ENCODE data around the gene HK1.

Gene HK1

DNA sequence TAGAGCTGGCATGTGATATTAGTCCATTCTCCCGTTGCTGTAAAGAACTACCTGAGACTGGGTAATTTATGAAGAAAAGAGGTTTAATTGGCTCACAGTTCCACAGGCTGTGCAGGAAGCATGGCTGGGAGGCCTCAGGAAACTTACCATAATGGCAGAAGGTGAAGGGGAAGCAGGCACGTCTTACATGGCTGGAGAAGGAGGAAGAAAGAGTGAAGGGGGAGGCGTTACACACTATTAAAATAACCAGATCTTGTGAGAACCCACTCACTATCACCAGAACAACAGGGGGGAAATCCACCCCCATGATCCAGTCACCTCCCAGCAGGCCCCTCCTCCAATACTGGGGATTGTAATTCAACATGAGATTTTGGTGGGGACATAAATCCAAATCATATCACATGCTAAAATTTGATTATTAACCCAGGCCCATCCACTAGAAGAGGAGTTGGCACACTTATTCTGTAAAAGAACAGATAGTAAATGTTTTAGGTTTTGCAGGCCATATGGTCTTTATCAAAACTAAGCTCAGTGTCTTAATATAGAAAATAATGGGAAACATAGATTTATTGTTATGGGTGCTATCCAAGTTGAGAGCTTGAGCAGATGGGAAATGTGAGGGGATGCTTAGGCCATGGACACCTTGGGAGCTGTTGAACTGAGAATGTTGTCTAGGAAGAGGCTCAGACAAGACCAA lies 18.6 kb upstream of the HK1 start:
- H3K4me3 ChIP-seq (ENCODE audit: low read depth in 1 of 2, low read length in 2 of 2), result no peak overlapping the region
- H3K27me3 ChIP-seq (ENCODE audit: insufficient read depth, low read length, poor library complexity), result peaks cover 22% of the 10 kb centered on the region
- H3K36me3 ChIP-seq (ENCODE audit: insufficient read depth, low read length), result no peaks in the 10 kb centered on the region
- no peak overlapping the region for H3K4me2 ChIP-seq (ENCODE audit: insufficient read depth, low read length)
- TF ChIP-seq, protein P1, sequence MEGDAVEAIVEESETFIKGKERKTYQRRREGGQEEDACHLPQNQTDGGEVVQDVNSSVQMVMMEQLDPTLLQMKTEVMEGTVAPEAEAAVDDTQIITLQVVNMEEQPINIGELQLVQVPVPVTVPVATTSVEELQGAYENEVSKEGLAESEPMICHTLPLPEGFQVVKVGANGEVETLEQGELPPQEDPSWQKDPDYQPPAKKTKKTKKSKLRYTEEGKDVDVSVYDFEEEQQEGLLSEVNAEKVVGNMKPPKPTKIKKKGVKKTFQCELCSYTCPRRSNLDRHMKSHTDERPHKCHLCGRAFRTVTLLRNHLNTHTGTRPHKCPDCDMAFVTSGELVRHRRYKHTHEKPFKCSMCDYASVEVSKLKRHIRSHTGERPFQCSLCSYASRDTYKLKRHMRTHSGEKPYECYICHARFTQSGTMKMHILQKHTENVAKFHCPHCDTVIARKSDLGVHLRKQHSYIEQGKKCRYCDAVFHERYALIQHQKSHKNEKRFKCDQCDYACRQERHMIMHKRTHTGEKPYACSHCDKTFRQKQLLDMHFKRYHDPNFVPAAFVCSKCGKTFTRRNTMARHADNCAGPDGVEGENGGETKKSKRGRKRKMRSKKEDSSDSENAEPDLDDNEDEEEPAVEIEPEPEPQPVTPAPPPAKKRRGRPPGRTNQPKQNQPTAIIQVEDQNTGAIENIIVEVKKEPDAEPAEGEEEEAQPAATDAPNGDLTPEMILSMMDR (IDR thresholded peaks at IDR 0.05; ENCODE audit: borderline replicate concordance, extremely low read depth, low read length, poor library complexity, severe bottlenecking), result no peak
- no peak overlapping the region for H2AFZ ChIP-seq (ENCODE audit: low read depth, low read length)
- no peaks in the 10 kb centered on the region for H3K4me1 ChIP-seq (ENCODE audit: insufficient read depth, low read length)
- H3K79me2 ChIP-seq (ENCODE audit: insufficient read depth, low read length), result no peaks in the 10 kb centered on the region
- ATAC-seq (ENCODE audit: insufficient read depth, low read depth) (no peak), DNase-seq (no peak)
- no peak overlapping the region for H3K27ac ChIP-seq (ENCODE audit: low read length)
- H3K9ac ChIP-seq (ENCODE audit: low read depth, low read length), result no peak overlapping the region
- H3K9me3 ChIP-seq (ENCODE audit: insufficient read depth, low read length, severe bottlenecking), result no peaks in the 10 kb centered on the region
- no peaks in the 10 kb centered on the region for H4K20me1 ChIP-seq (ENCODE audit: insufficient read depth, low read length)

DNA sequence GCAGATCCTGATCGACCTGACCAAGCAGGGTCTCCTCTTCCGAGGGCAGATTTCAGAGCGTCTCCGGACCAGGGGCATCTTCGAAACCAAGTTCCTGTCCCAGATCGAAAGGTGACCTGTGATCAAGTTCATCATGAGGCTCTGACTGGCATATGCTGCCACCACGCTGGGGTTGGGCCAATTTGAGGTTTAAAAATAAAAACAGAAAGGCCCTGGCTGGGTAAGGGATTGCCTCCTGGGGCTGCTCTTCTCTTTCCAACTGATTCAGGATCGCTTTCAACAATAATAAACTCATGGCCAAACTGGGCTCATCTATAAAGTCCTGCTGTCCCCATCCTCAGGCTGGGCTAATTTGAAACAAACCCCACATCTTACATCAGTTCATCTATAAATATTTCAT lies 17.1 kb upstream of the HK1 start:
- H3K4me2 ChIP-seq (ENCODE audit: insufficient read depth, low read length), result no peak overlapping the region
- H3K79me2 ChIP-seq (ENCODE audit: insufficient read depth, low read length), result no peaks in the 10 kb centered on the region
- DNase-seq, result no peak
- no peaks in the 10 kb centered on the region for H3K36me3 ChIP-seq (ENCODE audit: insufficient read depth, low read length)
- H3K9ac ChIP-seq (ENCODE audit: low read depth, low read length), result no peak overlapping the region
- H3K4me3 ChIP-seq (ENCODE audit: low read depth in 1 of 2, low read length in 2 of 2), result no peak overlapping the region
- H3K4me1 ChIP-seq (ENCODE audit: insufficient read depth, low read length), result no peaks in the 10 kb centered on the region
- H4K20me1 ChIP-seq (ENCODE audit: insufficient read depth, low read length), result no peaks in the 10 kb centered on the region
- peaks cover 22% of the 10 kb centered on the region for H3K27me3 ChIP-seq (ENCODE audit: insufficient read depth, low read length, poor library complexity)
- TF ChIP-seq, protein P1 (IDR thresholded peaks at IDR 0.05; ENCODE audit: borderline replicate concordance, extremely low read depth, low read length, poor library complexity, severe bottlenecking), result no peak
- TF ChIP-seq EZH2 (IDR thresholded peaks at IDR 0.05; ENCODE audit: borderline replicate concordance, low read depth, low read length, severe bottlenecking), result no peak
- H3K9me3 ChIP-seq (ENCODE audit: insufficient read depth, low read length, severe bottlenecking), result no peaks in the 10 kb centered on the region
- no peak overlapping the region for H3K27ac ChIP-seq (ENCODE audit: low read length)
- H2AFZ ChIP-seq (ENCODE audit: low read depth, low read length), result no peak overlapping the region
- no peak for ATAC-seq (ENCODE audit: insufficient read depth, low read depth)

DNA sequence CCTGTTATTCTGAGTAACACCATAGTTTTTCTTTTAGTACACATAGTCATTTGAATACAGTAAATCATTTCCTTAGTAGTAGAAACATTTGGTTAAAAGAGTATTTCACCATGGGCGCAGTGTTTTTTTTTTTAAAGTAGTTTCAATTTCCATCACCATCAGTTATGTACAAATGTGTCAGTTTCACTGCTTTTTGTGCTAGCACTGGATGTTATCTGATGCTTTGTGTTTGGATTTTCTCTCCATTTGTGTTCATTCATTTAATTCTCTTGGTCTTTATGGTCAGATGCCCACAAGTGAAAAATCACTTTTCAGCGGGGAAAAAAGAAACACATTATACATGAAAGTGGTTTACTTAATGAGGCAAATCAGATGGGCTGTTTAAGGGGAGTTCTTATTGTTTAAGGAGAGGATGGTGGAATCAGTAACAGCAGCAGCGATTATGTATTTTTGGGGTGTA lies 16.0 kb upstream of the HK1 start:
- Histone ChIP-seq H3K27ac (ENCODE audit: low read length) (no peak overlapping the region), H2AFZ (ENCODE audit: low read depth, low read length) (no peak overlapping the region), H3K4me1 (ENCODE audit: insufficient read depth, low read length) (no peaks in the 10 kb centered on the region), H3K9me3 (ENCODE audit: insufficient read depth, low read length, severe bottlenecking) (no peaks in the 10 kb centered on the region), H3K36me3 (ENCODE audit: insufficient read depth, low read length) (no peaks in the 10 kb centered on the region), H3K79me2 (ENCODE audit: insufficient read depth, low read length) (no peaks in the 10 kb centered on the region), H3K9ac (ENCODE audit: low read depth, low read length) (no peak overlapping the region), H3K27me3 (ENCODE audit: insufficient read depth, low read length, poor library complexity) (peaks cover 25% of the 10 kb centered on the region), H4K20me1 (ENCODE audit: insufficient read depth, low read length) (no peaks in the 10 kb centered on the region), H3K4me2 (ENCODE audit: insufficient read depth, low read length) (no peak overlapping the region), H3K4me3 (ENCODE audit: low read depth in 1 of 2, low read length in 2 of 2) (no peak overlapping the region)
- no peak for DNase-seq
- TF ChIP-seq EZH2 (IDR thresholded peaks at IDR 0.05; ENCODE audit: borderline replicate concordance, low read depth, low read length, severe bottlenecking), result no peak
- TF ChIP-seq, protein P1 (IDR thresholded peaks at IDR 0.05; ENCODE audit: borderline replicate concordance, extremely low read depth, low read length, poor library complexity, severe bottlenecking), result no peak
- no peak for ATAC-seq (ENCODE audit: insufficient read depth, low read depth)
